Osteocyte (in vitro differentiated cells): ENCODE results near the gene CRIM1. TPM values are rescaled to one million over a fixed set of nuclear protein-coding genes. Genes with fewer than 3 reads are reported as not detected.

ENCODE experiments used
- DNase-seq: peaks from one replicate; pipeline ENCODE4 v3.0.0; 2021; ENCODE audit warnings: mixed read lengths; ENCODE audit not compliant: unreplicated experiment; ENCODE audit errors: extremely low spot score
- H3K27ac Mint-ChIP-seq: one replicate; pipeline ENCODE4 v1.8.0; 2021; ENCODE audit warnings: mild to moderate bottlenecking, mixed read lengths; ENCODE audit not compliant: unreplicated experiment
- H3K27me3 Mint-ChIP-seq: one replicate; pipeline ENCODE4 v1.8.0; 2021; ENCODE audit warnings: mixed read lengths; ENCODE audit not compliant: unreplicated experiment
- H3K36me3 Mint-ChIP-seq: one replicate; pipeline ENCODE4 v1.8.0; 2021; ENCODE audit warnings: mixed read lengths; ENCODE audit not compliant: unreplicated experiment
- H3K4me1 Mint-ChIP-seq: one replicate; pipeline ENCODE4 v1.8.0; 2021; ENCODE audit warnings: mixed read lengths; ENCODE audit not compliant: unreplicated experiment
- H3K4me3 Mint-ChIP-seq: one replicate; pipeline ENCODE4 v1.8.0; 2021; ENCODE audit warnings: mild to moderate bottlenecking, moderate library complexity, mixed read lengths; ENCODE audit not compliant: unreplicated experiment
- H3K9me3 Mint-ChIP-seq: one replicate; pipeline ENCODE4 v1.8.0; 2021; ENCODE audit warnings: mixed read lengths; ENCODE audit not compliant: unreplicated experiment
- CTCF ChIP-seq: fragments of 200-600 bp; sonication (generic); IDR thresholded peaks from 2 replicates; pipeline ENCODE4 v1.5.0; 2021; ENCODE audit warnings: antibody characterized with exemption, mild to moderate bottlenecking, moderate library complexity
- total RNA-seq: library from RNA; stranded (reverse); gene quantifications from 2 replicates; pipeline ENCODE4 v1.2.1, GENCODE V29; 2021

CRIM1 gene
- total RNA-seq, 1 donor from 2014 or later, result 194 TPM

- H3K36me3 Mint-ChIP-seq, result peaks cover 32% of the 10 kb centered on the region
- no peak for DNase-seq
- H3K27ac Mint-ChIP-seq, result no peak overlapping the region
- H3K9me3 Mint-ChIP-seq, result no peaks in the 10 kb centered on the region
- H3K4me1 Mint-ChIP-seq, result peaks cover 29% of the 10 kb centered on the region
- no peak overlapping the region for H3K4me3 Mint-ChIP-seq
- TF ChIP-seq CTCF, result no peak
- no peaks in the 10 kb centered on the region for H3K27me3 Mint-ChIP-seq
Observed at GRCh38 chr2:36509075-36509474, 153.5 kb downstream of the CRIM1 start.

- no peak overlapping the region for H3K4me3 Mint-ChIP-seq
- no peak for TF ChIP-seq CTCF
- DNase-seq, result no peak
- no peaks in the 10 kb centered on the region for H3K9me3 Mint-ChIP-seq
- peaks cover 45% of the 10 kb centered on the region for H3K36me3 Mint-ChIP-seq
- peaks cover 41% of the 10 kb centered on the region for H3K4me1 Mint-ChIP-seq
- H3K27ac Mint-ChIP-seq, result peak overlapping the region; percentile 76
- H3K27me3 Mint-ChIP-seq, result no peaks in the 10 kb centered on the region
Observed at GRCh38 chr2:36511858-36512603, 156.5 kb downstream of the CRIM1 start.

GRCh38 chr2:36512705-36513104, 157.1 kb downstream of the CRIM1 start:
- H3K27ac Mint-ChIP-seq, result peak overlapping the region; percentile 76
- DNase-seq, result no peak
- peaks cover 43% of the 10 kb centered on the region for H3K4me1 Mint-ChIP-seq
- TF ChIP-seq CTCF, result no peak
- H3K27me3 Mint-ChIP-seq, result no peaks in the 10 kb centered on the region
- H3K9me3 Mint-ChIP-seq, result no peaks in the 10 kb centered on the region
- H3K4me3 Mint-ChIP-seq, result no peak overlapping the region
- H3K36me3 Mint-ChIP-seq, result peaks cover 43% of the 10 kb centered on the region

- Mint-ChIP-seq H3K4me3 (no peak overlapping the region), H3K36me3 (peaks cover 42% of the 10 kb centered on the region), H3K27me3 (no peaks in the 10 kb centered on the region), H3K9me3 (no peaks in the 10 kb centered on the region), H3K27ac (peak overlapping the region; percentile 34), H3K4me1 (peaks cover 43% of the 10 kb centered on the region)
- DNase-seq, result no peak
- no peak for TF ChIP-seq CTCF
Observed at GRCh38 chr2:36513661-36514060, 158.1 kb downstream of the CRIM1 start.

GRCh38 chr2:36515538-36515937, 160.0 kb downstream of the CRIM1 start:
- H3K36me3 Mint-ChIP-seq, result peaks cover 46% of the 10 kb centered on the region
- H3K9me3 Mint-ChIP-seq, result no peaks in the 10 kb centered on the region
- H3K4me1 Mint-ChIP-seq, result peaks cover 38% of the 10 kb centered on the region
- no peak overlapping the region for H3K4me3 Mint-ChIP-seq
- TF ChIP-seq CTCF, result no peak
- no peak for DNase-seq
- H3K27ac Mint-ChIP-seq, result peak overlapping the region; percentile 85
- H3K27me3 Mint-ChIP-seq, result no peaks in the 10 kb centered on the region
